ENCODE measurements around the gene MYH15. TPM values are rescaled to one million over a fixed set of nuclear protein-coding genes. Genes with fewer than 3 reads are reported as not detected.

The MYH15 gene
- total RNA-seq, 1 experiment from 2014 or later, result 0.09 TPM

- TF ChIP-seq IRF2 (CRISPR knock-in tag; IDR thresholded peaks at IDR 0.05; ENCODE audit: borderline replicate concordance, low read depth) (no peak), ZNF671 (CRISPR knock-in tag; IDR thresholded peaks at IDR 0.05) (no peak), ZNF512 (CRISPR knock-in tag; IDR thresholded peaks at IDR 0.05; ENCODE audit: borderline replicate concordance) (no peak), IRF1 (CRISPR knock-in tag; IDR thresholded peaks at IDR 0.05) (no peak), KAT7 (CRISPR knock-in tag; IDR thresholded peaks at IDR 0.05; ENCODE audit: borderline replicate concordance) (no peak), ZNF263 (CRISPR knock-in tag; IDR thresholded peaks at IDR 0.05; ENCODE audit: low read depth) (no peak), HMGA2 (CRISPR knock-in tag; IDR thresholded peaks at IDR 0.05) (no peak), OVOL2 (CRISPR knock-in tag; IDR thresholded peaks at IDR 0.05; ENCODE audit: borderline replicate concordance) (no peak)
- TF ChIP-seq, protein P1, sequence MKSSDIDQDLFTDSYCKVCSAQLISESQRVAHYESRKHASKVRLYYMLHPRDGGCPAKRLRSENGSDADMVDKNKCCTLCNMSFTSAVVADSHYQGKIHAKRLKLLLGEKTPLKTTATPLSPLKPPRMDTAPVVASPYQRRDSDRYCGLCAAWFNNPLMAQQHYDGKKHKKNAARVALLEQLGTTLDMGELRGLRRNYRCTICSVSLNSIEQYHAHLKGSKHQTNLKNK (CRISPR knock-in tag; IDR thresholded peaks at IDR 0.05), result no peak
- TF ChIP-seq, protein P2, sequence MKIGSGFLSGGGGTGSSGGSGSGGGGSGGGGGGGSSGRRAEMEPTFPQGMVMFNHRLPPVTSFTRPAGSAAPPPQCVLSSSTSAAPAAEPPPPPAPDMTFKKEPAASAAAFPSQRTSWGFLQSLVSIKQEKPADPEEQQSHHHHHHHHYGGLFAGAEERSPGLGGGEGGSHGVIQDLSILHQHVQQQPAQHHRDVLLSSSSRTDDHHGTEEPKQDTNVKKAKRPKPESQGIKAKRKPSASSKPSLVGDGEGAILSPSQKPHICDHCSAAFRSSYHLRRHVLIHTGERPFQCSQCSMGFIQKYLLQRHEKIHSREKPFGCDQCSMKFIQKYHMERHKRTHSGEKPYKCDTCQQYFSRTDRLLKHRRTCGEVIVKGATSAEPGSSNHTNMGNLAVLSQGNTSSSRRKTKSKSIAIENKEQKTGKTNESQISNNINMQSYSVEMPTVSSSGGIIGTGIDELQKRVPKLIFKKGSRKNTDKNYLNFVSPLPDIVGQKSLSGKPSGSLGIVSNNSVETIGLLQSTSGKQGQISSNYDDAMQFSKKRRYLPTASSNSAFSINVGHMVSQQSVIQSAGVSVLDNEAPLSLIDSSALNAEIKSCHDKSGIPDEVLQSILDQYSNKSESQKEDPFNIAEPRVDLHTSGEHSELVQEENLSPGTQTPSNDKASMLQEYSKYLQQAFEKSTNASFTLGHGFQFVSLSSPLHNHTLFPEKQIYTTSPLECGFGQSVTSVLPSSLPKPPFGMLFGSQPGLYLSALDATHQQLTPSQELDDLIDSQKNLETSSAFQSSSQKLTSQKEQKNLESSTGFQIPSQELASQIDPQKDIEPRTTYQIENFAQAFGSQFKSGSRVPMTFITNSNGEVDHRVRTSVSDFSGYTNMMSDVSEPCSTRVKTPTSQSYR (CRISPR knock-in tag; IDR thresholded peaks at IDR 0.05), result no peak
- TF ChIP-seq, protein P3, sequence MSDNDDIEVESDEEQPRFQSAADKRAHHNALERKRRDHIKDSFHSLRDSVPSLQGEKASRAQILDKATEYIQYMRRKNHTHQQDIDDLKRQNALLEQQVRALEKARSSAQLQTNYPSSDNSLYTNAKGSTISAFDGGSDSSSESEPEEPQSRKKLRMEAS (CRISPR knock-in tag; IDR thresholded peaks at IDR 0.05), result no peak
- Mint-ChIP-seq H3K27ac (no peak overlapping the region), H3K36me3 (peaks cover 40% of the 10 kb centered on the region), H3K4me3 (no peak overlapping the region), H3K9me3 (no peaks in the 10 kb centered on the region), H3K27me3 (ENCODE audit: low read depth) (no peaks in the 10 kb centered on the region), H3K4me1 (no peaks in the 10 kb centered on the region)
- POLR2A ChIA-PET, result no interaction called here
- ATAC-seq (no peak), DNase-seq (ENCODE audit: low spot score) (no peak)
- CTCF ChIA-PET, result interaction anchor here (2.6 kb wide), 1 partner anchor 361 kb away, joined by 7 read pairs; no protein-coding TSS in a partner anchor
Measured at GRCh38 chr3:108554229-108554628, 43.8 kb upstream of the MYH15 start.

DNA sequence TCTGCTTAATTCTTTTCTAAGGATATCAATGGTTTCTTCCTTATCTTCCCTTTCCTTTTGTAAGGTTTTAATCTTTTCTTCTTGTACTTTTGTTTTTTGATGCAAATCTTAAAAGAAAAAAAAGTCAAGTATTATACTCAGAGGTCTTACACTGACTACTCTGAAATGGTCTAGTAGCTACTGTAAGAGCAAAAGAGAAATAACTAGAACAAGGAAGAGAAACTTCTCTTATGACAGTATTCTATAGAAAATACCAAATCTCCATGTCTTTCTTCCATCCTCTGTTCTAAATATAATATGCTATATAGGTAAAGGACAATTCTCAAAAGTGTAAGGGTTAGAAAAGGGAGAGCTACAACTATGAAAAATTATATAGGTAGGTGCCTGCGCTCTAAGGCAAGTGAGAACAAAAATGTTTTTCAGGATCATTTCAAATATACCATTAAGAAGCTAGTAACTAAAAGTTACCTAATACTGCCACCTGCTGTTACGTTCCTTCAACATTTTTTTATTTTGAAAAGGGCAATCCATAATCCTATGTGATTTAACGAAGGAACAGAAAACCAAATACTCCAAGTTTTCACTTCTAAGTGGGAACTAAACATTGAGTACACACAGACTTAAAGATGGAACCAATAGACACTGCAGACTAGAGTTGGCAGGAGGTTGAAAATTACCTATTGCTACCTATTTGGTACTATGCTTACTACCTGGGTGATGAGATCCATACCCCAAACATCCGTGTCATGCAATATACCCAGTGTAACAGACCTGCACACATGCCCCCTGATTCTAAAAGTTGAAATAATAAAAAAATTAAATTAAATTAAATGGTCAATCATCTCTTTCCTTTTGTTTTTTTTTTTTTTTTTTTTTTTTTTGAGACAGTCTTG is 42.1 kb upstream of the MYH15 start:
- H3K4me3 Mint-ChIP-seq, result no peak overlapping the region
- TF ChIP-seq ZNF232 (CRISPR knock-in tag; IDR thresholded peaks at IDR 0.05), result no peak
- TF ChIP-seq, protein P4, sequence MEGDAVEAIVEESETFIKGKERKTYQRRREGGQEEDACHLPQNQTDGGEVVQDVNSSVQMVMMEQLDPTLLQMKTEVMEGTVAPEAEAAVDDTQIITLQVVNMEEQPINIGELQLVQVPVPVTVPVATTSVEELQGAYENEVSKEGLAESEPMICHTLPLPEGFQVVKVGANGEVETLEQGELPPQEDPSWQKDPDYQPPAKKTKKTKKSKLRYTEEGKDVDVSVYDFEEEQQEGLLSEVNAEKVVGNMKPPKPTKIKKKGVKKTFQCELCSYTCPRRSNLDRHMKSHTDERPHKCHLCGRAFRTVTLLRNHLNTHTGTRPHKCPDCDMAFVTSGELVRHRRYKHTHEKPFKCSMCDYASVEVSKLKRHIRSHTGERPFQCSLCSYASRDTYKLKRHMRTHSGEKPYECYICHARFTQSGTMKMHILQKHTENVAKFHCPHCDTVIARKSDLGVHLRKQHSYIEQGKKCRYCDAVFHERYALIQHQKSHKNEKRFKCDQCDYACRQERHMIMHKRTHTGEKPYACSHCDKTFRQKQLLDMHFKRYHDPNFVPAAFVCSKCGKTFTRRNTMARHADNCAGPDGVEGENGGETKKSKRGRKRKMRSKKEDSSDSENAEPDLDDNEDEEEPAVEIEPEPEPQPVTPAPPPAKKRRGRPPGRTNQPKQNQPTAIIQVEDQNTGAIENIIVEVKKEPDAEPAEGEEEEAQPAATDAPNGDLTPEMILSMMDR (IDR thresholded peaks at IDR 0.05), result peak; percentile 19; the same call in 1 of the 2 replicates
- H3K27ac Mint-ChIP-seq, result no peak overlapping the region; the same call in 1 of the 2 replicates
- ATAC-seq (peak; percentile 39), DNase-seq (ENCODE audit: low spot score) (no peak)
- ChIA-PET CTCF (interaction anchor here (0.5 to 2.7 kb wide), 19 partner anchors 14 to 383 kb away, joined by 3 to 17 read pairs (median 4); no protein-coding TSS in a partner anchor), POLR2A (interaction anchor here (0.7 to 1.7 kb wide), 2 partner anchors 9 to 91 kb away, joined by 5 read pairs; no protein-coding TSS in a partner anchor)
- peaks cover 29% of the 10 kb centered on the region for H3K36me3 Mint-ChIP-seq
- no peaks in the 10 kb centered on the region for H3K27me3 Mint-ChIP-seq (ENCODE audit: low read depth)
- no peaks in the 10 kb centered on the region for H3K9me3 Mint-ChIP-seq
- no peaks in the 10 kb centered on the region for H3K4me1 Mint-ChIP-seq
